Osteocyte (in vitro differentiated cells): ENCODE measurements around the gene HOXA2. TPM values are rescaled to one million over a fixed set of nuclear protein-coding genes. Genes with fewer than 3 reads are reported as not detected.

Experiments
- DNase-seq: peaks from one replicate; pipeline ENCODE4 v3.0.0; 2021; ENCODE audit warnings: mixed read lengths; ENCODE audit not compliant: unreplicated experiment; ENCODE audit errors: extremely low spot score
- H3K27ac Mint-ChIP-seq: one replicate; pipeline ENCODE4 v1.8.0; 2021; ENCODE audit warnings: mild to moderate bottlenecking, mixed read lengths; ENCODE audit not compliant: unreplicated experiment
- H3K27me3 Mint-ChIP-seq: one replicate; pipeline ENCODE4 v1.8.0; 2021; ENCODE audit warnings: mixed read lengths; ENCODE audit not compliant: unreplicated experiment
- H3K36me3 Mint-ChIP-seq: one replicate; pipeline ENCODE4 v1.8.0; 2021; ENCODE audit warnings: mixed read lengths; ENCODE audit not compliant: unreplicated experiment
- H3K4me1 Mint-ChIP-seq: one replicate; pipeline ENCODE4 v1.8.0; 2021; ENCODE audit warnings: mixed read lengths; ENCODE audit not compliant: unreplicated experiment
- H3K4me3 Mint-ChIP-seq: one replicate; pipeline ENCODE4 v1.8.0; 2021; ENCODE audit warnings: mild to moderate bottlenecking, moderate library complexity, mixed read lengths; ENCODE audit not compliant: unreplicated experiment
- H3K9me3 Mint-ChIP-seq: one replicate; pipeline ENCODE4 v1.8.0; 2021; ENCODE audit warnings: mixed read lengths; ENCODE audit not compliant: unreplicated experiment
- CTCF ChIP-seq: fragments of 200-600 bp; sonication (generic); IDR thresholded peaks from 2 replicates; pipeline ENCODE4 v1.5.0; 2021; ENCODE audit warnings: antibody characterized with exemption, mild to moderate bottlenecking, moderate library complexity
- total RNA-seq: library from RNA; stranded (reverse); gene quantifications from 2 replicates; pipeline ENCODE4 v1.2.1, GENCODE V29; 2021

Gene HOXA2
- total RNA-seq, 1 donor from 2014 or later, result not detected

- Mint-ChIP-seq H3K27ac (no peak overlapping the region), H3K36me3 (no peaks in the 10 kb centered on the region), H3K27me3 (peaks cover 86% of the 10 kb centered on the region), H3K4me1 (peaks cover 9% of the 10 kb centered on the region), H3K4me3 (no peak overlapping the region), H3K9me3 (no peaks in the 10 kb centered on the region)
- TF ChIP-seq CTCF, result no peak
- DNase-seq, result peak; percentile 40
Measured at GRCh38 chr7:27109466-27110185, 7.1 kb upstream of the HOXA2 start.

DNA sequence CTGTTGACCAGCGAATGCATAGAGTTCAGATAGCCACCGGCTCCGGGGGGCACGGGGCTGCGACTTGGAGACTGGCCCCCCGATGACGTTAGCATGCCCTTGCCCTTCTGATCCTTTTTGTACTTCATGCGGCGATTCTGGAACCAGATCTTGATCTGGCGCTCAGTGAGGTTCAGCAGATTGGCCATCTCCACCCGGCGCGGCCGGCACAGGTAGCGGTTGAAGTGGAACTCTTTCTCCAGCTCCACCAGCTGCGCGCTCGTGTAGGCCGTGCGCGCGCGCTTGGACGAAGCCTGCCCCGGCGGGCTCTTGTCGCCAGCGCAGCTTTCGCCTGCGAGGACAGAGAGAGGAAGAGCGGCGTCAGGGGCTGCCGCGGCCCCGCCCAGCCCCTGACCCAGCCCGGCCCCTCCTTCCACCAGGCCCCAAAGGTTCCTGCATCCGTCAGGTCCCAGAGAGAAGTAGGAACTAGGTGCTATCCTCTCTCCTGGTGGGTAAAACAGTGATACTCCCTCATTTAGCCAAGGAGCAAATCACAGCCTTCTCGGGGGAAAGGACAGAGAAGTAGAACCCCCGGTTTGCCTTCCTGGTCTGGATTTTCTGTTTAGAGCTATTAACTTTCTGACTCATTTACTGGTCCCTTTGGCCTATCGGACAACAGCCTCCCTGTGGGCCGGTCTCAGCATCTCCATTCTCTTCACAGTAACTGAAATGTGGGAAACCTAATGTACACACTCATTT lies 6.1 kb upstream of the HOXA2 start:
- no peak overlapping the region for H3K4me3 Mint-ChIP-seq
- TF ChIP-seq CTCF, result no peak
- H3K9me3 Mint-ChIP-seq, result no peaks in the 10 kb centered on the region
- peaks cover 9% of the 10 kb centered on the region for H3K4me1 Mint-ChIP-seq
- H3K27me3 Mint-ChIP-seq, result peaks cover 92% of the 10 kb centered on the region
- no peaks in the 10 kb centered on the region for H3K36me3 Mint-ChIP-seq
- H3K27ac Mint-ChIP-seq, result no peak overlapping the region
- DNase-seq, result peak; percentile 75

DNA sequence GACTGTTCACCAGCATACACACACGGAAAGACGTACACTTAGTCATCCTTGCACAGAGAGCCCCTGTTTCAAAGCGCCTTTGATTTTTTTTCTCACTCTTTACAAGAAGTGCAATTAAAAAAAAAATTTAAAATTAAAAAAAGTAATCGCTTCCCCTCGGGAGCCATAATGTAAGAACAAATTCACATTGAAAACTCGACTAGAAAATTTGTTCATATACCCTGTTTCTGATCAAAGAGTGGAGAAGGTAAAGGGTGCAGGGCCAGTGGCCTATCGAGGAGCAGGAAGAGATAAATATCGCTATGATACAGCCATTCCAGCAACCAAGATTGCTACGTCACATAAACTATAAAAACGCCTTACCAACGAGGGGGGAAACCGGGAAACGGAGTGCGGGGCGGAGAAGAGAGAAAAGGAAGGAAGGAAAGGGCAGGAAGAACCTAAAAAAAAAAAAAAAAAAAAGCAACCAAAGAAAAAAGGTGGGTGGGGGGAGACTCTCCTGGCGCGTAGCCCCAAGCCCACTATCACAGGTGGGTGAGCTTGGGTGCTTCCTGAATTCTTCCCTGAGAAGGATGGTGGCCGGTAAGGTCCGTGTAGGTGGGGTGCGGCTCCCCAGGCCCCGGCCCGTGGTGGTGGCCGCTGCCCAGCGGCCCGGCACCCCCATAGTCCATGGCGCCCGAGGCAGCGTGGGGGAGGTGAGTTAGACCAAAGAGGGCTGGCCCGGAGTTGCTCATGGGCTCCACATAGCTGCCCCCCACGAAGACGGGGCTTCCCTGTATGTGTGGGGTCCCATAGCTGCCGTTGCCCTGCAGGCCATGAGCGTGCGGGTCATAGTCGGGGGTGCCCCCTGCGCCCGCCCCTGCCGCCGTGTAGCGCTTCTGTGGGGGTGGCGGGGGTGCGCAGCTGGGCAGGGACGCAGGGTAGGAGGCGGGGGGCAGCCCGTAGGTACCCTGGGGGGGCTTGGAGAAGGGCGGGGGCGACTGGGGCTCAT lies 5.2 kb upstream of the HOXA2 start:
- H3K9me3 Mint-ChIP-seq, result no peaks in the 10 kb centered on the region
- peaks cover 3% of the 10 kb centered on the region for H3K36me3 Mint-ChIP-seq
- no peak overlapping the region for H3K27ac Mint-ChIP-seq
- peaks cover 94% of the 10 kb centered on the region for H3K27me3 Mint-ChIP-seq
- no peak overlapping the region for H3K4me3 Mint-ChIP-seq
- no peak for TF ChIP-seq CTCF
- DNase-seq, result peak; percentile 70
- H3K4me1 Mint-ChIP-seq, result peaks cover 11% of the 10 kb centered on the region

DNA sequence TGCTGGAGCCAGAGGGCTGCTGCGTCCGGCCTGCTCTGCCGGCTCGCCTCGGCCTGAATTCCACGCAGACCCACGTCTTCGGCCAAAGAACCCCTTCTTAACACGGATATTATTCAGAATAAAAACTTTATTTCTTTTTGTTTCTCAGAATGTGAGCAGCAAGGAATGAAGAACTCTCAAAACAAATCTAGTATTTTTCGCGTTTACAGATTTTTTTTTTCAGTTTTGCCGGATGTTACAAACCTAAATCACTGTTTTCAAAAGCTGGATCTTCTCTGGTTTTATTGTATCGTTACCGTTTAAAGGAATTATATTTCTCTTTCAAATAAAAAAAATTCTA lies 4.4 kb upstream of the HOXA2 start:
- DNase-seq, result no peak
- Mint-ChIP-seq H3K9me3 (no peaks in the 10 kb centered on the region), H3K36me3 (peaks cover 3% of the 10 kb centered on the region), H3K4me3 (no peak overlapping the region), H3K27me3 (peaks cover 93% of the 10 kb centered on the region), H3K4me1 (peaks cover 11% of the 10 kb centered on the region), H3K27ac (no peak overlapping the region)
- no peak for TF ChIP-seq CTCF
